DMS79 (cell line): Measurements from ENCODE around the gene HCFC1R1.

Source experiments
- DNase-seq: peaks from one replicate; lab custom pipeline; 2025; lab: John Stamatoyannopoulos, UW

HCFC1R1 gene

DNA sequence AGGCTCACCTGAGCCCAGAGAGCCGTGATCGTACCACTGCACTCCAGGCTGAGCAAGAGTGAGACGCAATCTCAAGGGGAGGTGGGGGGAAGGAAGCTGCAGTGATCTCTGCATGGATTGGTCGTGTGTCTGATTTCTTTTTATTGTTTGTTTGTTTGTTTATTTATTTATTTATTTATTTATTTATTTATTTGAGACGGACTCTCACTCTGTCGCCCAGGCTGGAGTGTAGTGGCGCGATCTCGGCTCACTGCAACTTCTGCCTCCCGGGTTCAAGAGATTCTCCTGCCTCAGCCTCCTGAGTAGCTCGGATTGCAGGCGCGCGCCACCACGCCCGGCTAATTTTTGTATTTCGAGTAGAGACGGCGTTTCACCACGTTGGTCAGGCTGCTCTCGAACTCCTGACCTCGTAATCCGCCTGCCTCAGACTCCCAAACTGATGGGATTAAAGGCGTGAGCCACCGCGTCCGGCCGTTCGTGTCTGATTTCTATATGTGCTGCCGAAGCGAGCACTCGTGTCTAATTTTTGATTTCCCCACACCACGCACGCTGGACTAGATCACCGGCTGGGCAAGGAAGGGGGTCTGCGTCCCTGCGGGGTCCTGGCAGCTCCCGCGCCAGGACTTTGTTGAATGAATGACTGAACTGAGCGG, 4.0 kb downstream of the HCFC1R1 start:
- no peak for DNase-seq

DNA sequence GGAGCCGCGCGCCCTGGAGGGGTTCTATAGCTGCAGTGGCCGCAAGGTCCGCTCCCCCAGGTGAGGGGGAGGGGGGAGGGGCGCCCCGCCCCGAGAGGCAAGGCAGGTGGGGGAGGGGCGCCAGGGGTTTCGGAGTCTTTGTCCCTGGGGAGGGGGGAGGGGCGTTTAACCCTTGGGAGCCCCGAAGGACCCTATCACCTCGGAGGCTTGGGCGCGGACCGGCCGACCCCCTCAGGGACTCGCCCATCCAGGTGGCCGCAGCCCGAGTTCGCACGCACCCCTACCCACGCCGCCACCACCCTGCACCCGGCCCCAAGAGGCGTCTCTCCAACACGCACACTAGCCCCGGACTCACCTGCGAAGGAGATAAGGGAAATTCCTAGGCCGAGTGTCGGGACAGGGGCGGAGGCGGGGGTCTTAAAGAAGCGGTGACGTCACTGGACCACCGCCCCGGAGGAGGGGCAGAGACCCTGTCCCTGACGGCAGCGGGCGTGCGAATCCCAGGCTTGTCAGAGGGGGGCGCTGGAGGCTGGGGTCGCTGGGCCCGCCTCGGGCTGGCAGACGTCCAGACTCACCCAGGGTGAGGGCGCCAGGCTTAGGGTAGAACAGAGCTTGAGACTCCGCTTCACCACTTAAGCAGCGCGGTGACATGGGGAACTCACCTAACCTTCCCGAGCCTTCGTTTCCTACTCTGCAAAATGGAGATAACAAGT, 5.8 kb downstream of the HCFC1R1 start, which contains the start of gene CLDN6:
Gene CLDN6 (minus strand): TSS at position 390 of the 713 bp plus-strand sequence. CDS start 2,162 bp downstream, outside the sequence.
- no peak for DNase-seq

DNA sequence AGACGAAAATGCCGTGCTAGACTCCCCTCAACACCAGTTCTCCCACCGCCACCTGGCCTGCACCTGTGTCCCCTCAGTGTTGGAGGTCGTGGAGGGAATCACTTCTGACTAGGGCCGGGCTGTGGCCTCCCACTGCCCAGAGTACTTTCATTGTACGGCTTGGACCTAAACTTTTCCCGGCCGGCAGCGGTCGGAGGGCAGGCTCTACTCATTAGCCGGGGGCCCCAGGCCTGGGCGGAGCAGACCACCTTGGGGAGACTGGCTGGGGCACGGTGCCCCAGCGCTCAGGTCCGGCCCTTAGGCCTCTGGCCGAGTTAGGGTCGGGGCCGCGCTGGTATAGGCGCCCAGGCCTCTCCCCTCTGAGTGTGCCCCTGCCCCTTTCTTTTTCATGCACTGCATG, 6.4 kb downstream of the HCFC1R1 start:
- no peak for DNase-seq

DNA sequence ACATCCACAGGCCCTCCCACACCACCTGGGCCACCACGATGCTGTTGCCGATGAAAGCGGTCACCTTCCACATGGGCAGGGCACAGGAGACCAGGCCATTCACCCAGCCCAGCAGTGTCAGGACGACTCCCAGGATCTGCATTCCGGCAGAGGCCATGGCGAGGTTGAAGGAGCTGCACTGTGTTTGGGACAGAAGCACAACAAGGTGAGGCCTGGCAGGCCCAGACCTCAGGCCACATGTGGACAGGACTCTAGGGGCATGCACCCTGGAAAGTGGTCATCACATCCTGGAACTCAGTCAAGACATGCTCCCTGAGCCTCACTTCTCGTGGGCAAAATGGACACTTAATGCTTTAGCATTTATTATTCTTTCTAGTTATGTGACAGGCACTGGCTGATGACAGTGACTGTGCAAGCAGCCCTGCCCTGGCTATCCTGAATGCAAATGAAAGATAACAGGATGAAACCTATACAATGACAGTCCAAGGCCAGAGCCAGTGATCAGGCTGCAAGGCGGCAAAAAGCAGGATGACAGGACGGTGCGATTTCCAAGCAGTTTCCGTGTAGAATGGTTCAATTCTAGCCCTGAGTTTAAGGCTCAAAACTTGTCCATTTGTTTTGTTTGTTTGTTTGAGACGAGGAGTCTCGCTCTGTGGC, 7.7 kb downstream of the HCFC1R1 start:
- no peak for DNase-seq

DNA sequence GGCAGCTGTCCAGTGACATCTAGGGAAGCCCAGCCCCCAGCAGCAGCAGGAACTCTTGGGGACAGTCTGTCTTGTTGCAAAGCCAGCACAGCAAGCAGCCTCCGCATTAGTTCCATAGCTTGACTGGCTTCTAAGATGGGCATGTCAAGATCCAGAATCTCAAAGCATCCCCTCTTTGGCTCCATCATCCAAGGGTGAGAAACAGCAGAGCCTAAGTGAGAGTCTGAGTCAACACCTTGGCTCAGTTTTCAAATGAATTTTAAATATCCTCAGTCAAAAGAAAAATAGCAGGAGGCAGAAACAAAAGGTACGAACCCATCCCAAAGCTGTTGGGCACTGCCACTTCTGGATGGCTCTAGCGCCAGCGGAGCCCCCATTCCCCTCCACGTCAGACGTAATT, 8.8 kb downstream of the HCFC1R1 start:
- DNase-seq: no peak

DNA sequence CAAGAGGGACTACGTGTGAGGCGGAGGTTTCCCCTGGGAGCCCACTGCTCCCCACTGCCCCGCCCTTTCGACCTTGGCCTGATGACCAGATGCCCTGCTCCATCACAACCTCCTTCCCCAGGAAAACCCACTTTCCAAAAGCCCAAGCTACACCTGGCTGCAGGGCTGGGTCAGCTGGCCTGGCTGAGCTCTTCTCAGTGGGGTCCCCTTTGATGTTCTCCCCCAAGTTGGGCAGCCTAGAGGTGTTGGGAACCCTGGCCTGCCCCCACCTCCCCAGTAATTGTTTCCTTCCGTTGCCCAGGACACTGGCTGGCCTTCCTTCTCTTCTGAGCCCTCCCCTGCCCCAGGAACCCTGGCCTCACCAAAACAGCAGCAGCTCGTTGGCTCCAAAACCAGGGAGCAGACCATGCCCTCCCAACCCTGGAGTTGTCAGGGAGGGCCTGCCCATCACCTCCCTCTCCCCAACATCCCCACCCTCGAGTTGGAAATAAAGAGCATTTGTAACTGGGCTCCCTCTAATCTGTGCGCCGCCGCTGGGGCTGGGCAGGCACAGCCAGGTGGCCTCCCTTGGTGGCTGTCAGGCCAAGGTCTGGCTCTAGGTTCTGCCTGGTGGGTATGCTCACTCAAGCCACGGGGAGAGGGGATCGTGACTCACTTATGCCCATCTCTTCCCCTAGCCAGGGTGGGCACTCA, 9.6 kb downstream of the HCFC1R1 start:
- no peak for DNase-seq

DNA sequence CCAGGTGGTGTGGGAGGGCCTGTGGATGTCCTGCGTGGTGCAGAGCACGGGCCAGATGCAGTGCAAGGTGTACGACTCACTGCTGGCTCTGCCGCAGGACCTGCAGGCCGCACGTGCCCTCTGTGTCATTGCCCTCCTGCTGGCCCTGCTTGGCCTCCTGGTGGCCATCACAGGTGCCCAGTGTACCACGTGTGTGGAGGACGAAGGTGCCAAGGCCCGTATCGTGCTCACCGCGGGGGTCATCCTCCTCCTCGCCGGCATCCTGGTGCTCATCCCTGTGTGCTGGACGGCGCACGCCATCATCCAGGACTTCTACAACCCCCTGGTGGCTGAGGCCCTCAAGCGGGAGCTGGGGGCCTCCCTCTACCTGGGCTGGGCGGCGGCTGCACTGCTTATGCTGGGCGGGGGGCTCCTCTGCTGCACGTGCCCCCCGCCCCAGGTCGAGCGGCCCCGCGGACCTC, 10.2 kb downstream of the HCFC1R1 start:
- DNase-seq: no peak

DNA sequence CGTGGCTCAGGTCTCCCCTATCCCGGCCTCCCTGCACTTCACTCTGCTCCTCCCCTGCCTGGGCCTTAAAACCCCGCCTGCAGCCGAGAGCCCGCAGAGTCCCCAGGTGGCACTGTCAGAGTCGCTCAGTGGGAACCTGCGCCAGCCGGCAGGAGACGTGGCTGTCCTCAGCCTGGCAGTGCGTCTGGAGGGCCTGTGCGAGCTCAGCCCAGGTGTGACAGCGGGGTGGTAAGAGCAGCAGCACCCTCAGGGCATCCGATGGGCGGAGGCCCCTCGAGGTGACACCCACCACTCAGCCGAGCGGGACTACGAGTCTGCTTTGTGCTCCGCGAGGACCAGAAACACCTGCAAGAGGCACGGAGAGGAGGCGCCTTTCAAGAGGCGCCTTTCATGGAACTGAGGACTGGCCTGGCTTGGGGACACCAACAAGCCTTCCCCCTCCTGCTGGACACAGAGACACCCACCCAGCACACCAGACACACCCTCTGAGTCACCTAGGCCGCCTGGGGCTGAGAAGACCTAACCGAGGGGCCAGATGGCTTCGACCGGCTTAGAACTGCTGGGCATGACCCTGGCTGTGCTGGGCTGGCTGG, 10.8 kb downstream of the HCFC1R1 start, which contains the start of gene CLDN9:
Gene CLDN9 (plus strand): TSS at position 96 of the 593 bp plus-strand sequence. CDS start 440 bp downstream, at position 536.
- DNase-seq: peak; percentile 82

DNA sequence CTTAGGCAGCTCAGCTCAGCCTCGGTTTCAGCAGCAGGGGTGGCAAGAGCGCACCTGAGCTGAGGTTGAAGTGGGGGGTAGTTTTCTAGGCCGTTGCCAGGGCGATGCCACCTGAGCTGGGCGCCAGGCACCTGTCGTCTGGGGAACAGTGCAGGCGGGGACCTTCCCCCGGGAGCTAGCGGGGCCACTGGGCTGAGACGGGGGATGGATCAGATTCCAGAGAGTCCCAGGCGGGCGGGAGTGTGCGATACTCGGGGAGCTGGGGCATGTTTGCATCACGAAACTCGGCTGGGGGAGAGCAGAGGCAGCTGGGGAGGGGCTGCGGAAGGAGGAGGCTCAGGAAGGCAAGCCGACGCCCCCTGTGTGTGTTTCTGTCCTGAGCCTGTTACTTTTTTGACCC, 11.5 kb downstream of the HCFC1R1 start:
- peak; percentile 72 for DNase-seq

DNA sequence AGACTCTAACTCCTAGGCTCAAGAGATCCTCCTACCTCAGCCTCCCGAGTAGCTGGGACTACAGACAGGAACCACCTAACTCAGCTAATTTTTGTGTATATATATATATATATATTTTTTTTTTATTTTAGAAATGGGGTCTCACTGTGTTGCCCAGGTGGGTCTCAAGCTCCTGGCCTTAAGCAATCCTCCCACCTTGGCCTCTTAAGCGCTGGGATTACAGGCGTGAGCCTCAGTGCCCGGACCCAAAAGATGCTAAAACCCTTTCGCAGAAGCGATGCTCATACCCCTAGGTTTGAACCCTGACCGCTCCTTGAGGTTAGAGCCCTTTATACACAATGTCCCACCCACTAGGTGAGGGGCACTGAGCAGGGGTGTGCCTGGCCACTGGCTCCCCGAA, 13.2 kb downstream of the HCFC1R1 start:
- DNase-seq: no peak

DNA sequence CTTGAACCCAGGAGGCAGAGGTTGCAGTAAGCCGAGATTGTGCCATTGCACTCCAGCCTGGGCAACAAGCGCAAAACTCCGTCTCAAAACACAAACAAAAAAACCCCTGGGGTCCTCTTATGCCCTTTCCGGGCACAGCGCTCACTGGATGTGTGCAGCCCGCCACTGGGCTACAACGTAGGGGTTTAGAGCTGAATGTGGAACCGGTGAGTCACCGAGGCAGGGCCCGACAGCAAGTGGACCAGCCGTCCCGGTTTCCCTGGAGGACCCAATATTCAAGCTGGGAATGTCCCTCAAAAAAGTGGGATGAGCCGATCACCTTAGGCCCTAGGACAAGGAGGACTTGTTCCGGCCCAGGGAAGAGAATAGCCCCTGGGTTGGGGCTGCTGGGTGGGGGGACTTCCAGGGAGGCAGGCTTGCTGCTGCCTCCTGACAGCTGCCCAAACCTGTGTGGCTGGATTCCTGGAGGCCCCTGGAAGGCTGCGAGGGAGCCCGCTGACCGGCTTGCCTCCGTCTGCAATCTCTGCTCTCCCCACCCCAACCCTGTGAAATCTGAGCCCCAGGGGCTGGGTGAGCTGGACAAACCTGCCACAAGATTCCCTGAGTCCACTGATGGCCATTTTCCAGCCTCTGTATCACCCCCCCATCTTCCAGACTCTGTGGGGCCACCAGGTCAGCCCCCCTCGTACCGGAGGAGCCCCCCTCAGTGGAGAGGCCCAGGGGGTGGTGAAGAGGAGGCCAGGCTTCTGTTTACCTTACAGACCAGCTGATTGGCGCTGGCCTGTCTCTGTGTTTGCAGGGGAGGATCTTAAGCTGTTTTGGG, 14.0 kb downstream of the HCFC1R1 start:
- DNase-seq: no peak

DNA sequence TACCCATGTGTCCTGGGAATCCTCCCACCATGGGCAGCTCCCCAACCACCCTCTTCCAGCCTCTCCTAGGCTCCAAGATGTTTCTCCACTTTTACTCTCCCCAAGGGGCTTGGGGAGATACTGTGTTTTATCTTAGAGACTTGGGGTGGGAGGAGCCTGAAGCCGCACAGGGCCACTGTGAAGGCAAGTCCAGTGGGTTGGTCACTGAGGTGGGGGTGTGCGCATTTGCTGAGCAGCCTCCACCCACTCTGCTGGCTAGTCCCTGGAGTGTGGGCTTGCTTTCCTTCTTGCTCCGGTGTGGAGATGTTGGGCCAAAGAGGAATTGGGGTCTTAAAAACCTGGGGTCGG, 15.1 kb downstream of the HCFC1R1 start:
- DNase-seq: no peak

DNA sequence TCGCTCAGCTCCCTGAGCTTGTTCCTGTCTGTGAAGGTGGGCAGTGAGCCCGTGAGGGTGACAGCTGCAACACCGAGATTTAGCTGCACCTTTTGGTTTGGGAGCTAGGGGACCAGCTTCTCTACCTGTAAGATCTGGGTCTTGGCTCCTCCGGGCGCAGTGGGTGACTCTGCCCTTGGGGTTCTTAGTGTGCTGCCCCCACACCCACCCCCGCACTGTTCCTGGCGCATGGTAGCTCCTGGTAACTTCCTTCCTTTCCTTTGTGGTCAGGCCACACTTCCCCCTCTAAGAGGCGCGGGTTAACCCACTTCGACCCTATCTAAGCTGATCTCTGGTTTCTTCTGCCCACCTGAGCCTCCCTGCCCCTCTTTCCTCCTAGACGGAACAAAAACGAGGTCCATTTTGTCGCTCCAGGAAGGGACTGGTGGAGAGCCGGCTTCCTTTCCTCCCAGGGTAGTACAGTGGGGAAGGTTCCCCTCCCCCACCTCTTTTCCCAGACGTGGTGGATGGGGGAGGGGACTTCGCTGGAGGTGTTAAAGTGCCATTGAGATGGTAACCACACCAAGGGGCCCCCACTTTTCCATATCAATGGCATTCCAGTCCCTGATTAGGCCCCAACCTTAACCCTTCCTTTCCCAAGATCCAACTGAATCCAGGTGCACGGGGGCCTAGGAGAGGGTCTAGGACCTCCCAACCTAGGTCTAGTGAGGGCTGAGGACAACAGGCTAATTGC, 15.6 kb downstream of the HCFC1R1 start:
- DNase-seq: no peak

DNA sequence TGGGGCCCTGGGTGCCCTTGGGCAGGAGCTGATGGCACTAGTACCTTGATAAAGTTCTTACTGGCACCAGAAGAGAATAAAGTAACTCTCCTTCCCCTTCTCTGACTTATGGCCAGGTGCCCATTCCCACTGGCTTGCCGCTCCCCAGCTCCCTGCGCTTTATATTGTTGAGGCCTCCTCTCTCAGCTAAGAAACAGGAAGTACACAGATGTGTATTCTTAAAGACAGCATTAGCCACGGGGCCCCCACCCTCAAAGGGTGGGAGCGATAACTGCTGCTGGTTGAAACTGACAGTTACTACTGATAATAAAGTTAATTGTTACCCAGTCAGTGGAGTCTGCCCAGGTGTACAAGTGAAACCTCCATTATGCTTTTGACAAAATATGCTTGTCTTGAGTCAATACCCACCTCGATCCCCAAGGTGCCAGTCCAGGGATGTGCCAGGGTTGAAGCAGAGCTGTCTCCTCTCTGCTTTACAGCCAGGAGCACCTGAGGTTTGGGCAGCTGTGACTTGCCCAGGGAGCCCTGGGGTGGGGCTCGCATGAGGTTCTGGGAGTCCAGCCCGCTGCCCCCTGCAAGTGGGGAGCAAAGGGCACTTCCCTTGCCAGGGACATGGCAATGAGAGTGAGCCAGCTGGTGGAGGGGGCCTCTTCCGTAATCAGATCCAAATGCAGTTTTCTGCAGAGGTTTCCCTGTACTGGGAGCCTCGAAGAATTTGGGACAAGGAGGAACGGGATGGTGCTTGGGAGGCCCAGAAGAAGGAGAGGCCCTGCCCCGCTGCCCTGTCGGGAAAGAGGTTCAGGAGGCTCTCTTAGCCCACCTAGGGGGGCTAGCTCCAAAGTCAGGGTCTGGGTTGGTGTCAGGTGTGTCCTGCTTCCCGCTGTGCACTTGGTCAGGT, 16.4 kb downstream of the HCFC1R1 start:
- DNase-seq: no peak

DNA sequence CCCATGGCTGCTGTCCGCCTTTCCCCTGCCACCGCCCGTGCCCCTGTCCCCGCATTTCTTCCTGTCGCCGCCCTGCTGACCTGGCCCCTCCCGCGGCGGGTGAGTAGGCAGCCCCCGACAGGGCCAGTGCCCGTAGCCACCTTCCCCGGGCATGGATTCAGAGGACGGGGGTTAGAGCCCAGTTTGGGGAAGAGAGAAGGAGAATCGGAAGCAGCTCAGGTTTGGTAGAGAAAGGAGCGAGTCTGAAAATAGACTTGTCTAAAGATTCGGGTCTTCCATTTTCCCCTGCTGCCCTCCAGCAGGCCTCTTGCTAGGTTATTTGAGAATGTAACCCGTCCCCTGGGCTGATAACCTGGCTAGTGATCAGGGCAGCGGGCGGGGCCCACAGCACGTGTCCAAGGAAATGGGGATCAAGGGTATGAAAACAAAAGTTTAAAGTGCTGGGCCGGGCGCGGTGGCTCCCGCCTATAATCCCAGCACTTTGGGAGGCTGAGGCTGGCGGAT, 18.9 kb downstream of the HCFC1R1 start:
- no peak for DNase-seq

DNA sequence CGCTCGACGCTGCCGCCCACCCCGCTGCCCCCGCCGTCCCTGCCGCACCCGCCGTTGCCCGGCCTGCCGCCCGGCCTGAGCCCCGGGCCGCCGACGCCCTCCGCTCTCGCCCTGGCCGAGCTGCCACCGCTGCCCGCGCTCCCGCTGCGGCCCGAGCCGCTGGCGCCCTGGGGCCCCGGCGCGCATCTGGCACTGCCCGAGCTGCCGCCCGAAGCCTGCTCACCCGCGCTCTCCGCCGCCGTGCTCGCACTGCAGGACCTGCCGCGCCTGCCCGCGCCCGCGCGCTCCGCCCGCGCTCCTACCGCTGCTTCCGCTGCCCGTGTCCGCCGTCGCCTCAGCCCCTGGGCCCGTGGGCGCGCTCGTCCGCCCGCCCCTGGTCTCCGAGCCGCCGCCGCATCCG, 19.4 kb downstream of the HCFC1R1 start:
- no peak for DNase-seq

DNA sequence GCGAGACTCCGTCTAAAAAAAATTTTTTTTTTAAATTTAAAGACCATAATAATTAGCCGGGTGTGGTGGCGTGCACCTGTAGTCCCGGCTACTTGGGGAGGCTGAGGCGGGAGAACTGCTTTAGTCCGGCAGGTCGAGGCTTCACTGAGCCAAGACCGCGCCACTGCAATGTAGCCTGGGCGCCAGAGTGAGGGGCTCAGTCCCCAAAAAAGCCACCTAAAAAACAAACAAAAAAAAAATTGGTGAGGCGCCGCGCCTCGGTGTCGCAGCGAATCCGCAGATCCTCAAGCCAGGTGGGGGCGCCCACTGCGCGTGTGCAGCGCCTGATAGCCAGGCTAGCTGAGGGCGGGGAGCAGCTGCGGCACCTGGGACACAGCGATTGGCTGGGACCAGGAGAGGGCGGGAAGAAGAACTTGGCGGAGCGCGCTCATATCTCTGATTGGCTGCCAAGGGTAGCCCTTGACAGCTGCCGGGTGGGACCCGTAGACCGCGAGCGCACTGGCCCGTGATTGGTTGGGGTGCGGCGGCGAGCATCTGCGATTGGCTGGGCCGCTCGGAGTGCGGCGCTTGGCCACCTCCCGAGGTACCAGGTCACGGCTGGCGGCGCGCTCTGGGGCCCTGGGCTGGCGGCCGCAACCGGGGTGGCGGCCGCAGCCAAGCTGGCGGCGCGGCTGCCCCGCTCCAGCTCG, 20.0 kb downstream of the HCFC1R1 start:
- peak; percentile 94 for DNase-seq

DNA sequence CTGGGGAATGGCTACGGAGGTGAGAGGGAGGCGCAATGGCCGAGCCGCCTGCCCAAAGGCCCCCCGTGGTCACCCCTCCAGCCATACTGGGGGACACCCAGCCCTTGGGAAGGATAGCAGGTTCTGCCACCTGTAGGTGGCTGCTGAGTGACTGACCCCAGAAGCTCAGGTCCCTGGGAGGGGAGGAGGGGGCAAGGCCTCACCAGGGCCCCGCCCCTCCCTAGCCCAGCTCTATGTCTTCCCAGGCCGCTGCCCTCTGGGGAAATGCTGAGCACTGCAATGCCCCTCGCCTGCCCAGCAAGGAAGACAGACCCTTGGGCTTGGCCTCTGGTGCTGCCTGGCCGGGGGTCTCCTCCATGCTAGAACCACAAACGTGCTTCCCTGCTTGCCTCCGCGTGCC, 22.4 kb downstream of the HCFC1R1 start:
- no peak for DNase-seq

DNA sequence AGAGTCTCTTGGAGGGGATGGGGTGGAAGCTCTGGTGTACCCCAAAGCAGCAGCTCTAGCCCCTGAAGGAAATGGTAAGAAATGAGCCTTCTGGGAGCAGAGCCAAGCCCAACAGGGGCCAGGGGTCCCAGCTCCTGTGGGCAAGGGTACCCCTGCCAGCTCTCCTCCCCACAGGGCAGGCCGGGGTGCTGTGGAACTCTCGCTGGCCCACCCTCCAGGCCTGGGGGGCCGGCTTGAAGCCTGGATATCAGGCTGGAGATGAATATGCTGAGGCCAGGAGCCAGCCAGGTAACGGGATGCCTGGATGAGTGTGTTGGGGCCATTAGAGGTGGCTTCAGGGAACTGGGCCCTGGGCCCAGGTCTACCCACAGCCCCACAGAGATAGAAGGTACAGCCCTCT, 23.2 kb downstream of the HCFC1R1 start:
- no peak for DNase-seq
